Measurements from ENCODE around the gene NCOR1.
"Not testable (repeated sequence)": the region's sequence is repeated elsewhere in the genome, so short reads cannot be mapped to it uniquely, and the experiment has no call there.

NCOR1 gene

GRCh38 chr17:16215002-16215272, 397 bp downstream of the NCOR1 start:
- DNase-seq (ENCODE audit: low read depth in 3 of 3, low spot score in 1 of 3): no peak

DNA sequence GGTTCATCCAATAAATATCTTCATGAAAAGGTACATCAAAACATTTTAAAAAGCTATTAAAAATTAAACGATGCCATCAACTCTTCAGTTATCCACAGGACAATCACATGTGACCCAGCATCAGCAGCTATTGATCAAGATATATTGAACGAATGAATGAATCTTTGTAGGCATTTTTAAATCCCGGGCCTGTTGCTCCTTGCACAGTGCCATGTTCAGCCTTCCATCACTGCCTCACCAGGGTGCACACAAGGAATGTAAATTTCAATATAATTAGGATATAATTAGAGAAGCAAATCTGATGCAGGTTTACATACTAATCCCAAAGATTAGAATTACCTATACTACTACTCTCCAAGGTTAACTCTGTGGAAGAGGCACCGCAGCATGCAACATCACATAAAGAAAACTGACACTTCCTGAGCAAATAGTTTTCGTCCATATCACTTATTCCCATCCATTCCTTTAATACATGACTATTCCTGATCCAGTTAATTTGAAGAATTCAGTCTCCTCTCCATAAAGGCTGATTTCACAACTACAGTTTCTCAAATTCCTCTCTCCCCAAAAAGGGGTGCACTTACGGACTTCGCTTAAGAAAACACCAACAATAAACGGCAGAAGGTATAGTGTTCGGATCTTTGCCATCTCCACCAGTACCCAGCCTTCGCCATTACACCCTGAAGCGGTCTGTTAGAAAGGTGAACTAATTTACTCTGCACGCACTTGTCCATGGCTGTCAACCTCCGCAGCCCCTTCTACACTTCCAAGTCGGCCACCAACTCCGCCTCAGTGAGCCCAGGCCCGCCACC, 938 bp downstream of the NCOR1 start:
- DNase-seq (ENCODE audit: low read depth in 3 of 3, low spot score in 1 of 3): no peak

- no peak for DNase-seq (ENCODE audit: low read depth in 3 of 3, low spot score in 1 of 3)
Observed at GRCh38 chr17:16212793-16213192, 2.5 kb downstream of the NCOR1 start.

DNA sequence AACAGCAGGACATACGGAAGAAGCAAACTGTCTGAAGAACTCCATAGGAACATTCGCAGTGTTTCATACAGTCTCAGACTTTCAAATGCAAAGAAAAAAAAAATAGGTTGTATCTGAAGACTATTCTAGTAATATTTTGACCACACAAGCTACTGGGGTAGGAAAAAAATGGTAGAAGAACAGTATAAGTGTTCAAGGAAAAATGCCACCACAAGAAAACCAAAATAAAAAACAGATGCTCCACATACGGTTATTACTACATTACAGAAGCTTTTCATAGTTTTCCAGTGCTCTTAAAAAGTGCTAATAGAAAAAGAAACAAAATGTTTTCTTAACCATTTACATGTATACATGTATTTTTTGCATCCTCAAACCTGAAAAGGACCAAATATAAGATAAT, 3.7 kb downstream of the NCOR1 start:
- no peak for DNase-seq (ENCODE audit: low read depth in 3 of 3, low spot score in 1 of 3)

GRCh38 chr17:16204763-16205162, 10.6 kb downstream of the NCOR1 start:
- not testable (repeated sequence) for DNase-seq (ENCODE audit: low read depth in 3 of 3, low spot score in 1 of 3)

DNA sequence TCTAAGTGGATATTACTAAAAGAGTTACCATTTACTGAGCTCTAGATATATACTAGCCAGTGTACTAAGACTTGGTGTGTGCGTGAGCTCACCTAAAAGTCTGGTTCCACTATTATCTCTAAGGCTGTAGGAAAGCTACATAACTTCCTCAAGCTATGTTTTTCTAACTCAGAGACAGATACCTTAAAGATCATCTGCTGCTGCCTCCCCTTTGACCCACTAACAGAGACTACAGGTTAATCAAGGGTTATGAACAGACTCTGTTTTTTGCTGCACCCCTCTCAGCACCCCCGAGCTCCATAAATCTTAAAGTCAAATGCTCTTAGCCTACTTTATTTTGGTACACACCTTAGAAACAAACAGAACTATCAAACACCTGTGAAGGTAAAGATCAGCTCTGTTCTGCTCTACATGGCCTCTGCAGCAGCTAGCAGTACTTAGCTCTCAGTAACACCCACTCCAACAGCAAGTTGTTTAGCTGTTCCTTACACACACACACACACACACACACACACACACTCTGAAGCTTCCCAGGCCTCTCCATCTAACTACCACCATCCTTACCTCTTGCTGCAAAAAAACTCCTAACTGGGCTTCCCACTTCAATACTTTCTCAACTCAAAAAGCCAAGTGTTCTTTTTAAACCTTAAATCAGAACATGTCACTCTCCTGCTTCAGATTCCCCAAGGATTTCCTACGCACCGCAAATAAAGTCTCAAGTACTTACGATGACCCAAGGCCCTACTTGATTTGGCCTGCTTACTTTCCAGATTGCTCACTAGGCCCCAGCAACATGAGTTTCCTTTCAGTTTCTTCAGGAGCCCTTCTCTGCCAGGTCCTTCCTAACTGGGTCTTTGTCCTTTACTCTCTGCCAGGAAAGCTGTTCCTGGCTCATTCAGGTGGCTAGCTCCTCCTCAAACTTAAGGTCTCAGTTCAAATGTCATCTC, 12.5 kb downstream of the NCOR1 start:
- not testable (repeated sequence) for DNase-seq (ENCODE audit: low read depth in 3 of 3, low spot score in 1 of 3)

GRCh38 chr17:16201693-16202131, 13.6 kb downstream of the NCOR1 start:
- not testable (repeated sequence) for DNase-seq (ENCODE audit: low read depth in 3 of 3, low spot score in 1 of 3)

DNA sequence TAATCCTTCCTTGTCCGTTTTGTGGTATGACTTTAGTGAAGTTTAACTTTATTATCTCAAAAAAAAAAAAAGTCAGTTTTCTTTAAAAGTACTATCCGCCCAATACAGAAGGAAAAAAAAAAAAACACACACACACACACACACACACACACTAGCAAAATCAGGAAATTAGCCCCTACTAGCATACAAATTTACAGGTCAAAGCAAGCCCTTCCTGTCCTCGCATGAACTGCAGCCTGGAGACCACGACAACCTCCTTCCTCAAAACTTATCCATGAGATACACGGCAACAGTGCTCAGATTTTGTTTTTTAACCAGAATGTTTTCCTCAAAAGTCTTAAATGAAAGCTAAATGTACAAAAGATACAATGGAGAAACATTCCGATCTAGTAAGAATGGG, 16.2 kb downstream of the NCOR1 start:
- DNase-seq (ENCODE audit: low read depth in 3 of 3, low spot score in 1 of 3): no peak

GRCh38 chr17:16197276-16197675, 18.1 kb downstream of the NCOR1 start:
- no peak for DNase-seq (ENCODE audit: low read depth in 3 of 3, low spot score in 1 of 3)

GRCh38 chr17:16194307-16194835, 21.0 kb downstream of the NCOR1 start:
- DNase-seq (ENCODE audit: low read depth in 3 of 3, low spot score in 1 of 3): not testable (repeated sequence)

GRCh38 chr17:16191604-16192003, 23.7 kb downstream of the NCOR1 start:
- DNase-seq (ENCODE audit: low read depth in 3 of 3, low spot score in 1 of 3): no peak

DNA sequence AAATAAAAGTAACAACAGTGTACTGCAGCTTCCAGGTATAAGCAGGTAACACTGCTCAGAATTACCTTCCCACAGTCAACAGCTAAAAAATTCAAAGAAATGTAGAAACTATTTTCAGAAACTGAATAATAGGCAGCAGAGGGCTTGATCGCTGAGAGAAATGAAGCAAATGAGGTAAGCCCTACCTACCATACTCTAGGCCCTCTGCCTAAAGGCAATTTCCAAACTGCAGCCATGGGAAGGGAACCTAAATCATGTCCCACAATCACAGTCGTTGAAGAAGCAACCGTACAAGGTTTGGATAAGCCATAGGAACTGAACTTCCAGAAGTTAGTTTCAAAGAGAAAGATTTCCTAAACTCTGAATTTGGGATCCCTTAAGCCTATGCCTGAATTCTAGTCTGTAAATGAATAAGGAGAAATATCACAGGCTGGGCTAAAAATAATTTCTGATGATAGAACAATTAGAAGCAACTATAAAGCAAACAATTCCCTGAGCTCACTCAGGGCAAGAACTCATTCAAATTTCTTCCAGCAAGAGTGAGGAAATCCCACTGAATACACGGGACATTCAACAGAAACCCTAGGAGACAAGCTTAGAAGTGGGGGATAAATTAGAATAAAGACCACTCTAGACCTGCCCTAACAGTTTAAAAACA, 24.5 kb downstream of the NCOR1 start:
- no peak for DNase-seq (ENCODE audit: low read depth in 3 of 3, low spot score in 1 of 3)

- DNase-seq (ENCODE audit: low read depth in 3 of 3, low spot score in 1 of 3): no peak
Observed at GRCh38 chr17:16189791-16190348, 25.5 kb downstream of the NCOR1 start.

DNA sequence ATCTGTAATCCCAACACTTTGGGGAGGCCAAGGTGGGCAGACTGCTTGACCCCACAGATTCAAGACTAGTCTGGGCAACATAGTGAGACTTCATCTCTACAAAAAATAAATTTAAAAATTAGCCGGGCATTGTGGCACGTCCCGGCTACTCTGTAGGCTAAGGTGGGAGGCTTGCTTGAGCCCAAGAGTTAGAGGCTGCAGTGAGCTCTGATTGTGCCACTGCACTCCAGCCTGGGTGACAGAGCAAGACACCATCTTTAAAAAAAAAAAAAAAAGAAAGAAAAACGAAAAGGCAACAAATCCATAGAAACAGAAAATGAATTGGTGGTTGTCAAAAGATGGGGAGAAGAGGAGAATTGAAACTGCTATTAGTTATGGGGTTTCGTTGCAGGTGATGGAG, 27.7 kb downstream of the NCOR1 start:
- no peak for DNase-seq (ENCODE audit: low read depth in 3 of 3, low spot score in 1 of 3)

DNA sequence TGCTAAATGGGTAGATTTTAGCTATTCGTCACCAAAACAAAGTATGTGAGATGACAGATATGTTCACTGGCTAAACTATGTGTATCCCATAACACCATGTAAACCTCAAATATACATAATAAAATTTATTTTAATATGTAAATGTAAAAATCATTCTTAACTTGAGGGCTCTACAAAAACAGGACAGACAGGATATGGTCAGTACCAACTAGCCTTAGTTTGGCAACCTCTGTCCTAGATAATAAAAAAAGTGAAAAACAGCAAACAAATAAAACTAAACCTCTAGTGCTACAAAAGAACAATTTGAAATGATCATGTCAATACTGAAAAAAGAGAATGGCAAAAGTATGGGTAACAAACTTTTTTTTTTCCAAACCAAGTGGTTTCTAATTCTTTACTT, 33.8 kb downstream of the NCOR1 start:
- no peak for DNase-seq (ENCODE audit: low read depth in 3 of 3, low spot score in 1 of 3)

DNA sequence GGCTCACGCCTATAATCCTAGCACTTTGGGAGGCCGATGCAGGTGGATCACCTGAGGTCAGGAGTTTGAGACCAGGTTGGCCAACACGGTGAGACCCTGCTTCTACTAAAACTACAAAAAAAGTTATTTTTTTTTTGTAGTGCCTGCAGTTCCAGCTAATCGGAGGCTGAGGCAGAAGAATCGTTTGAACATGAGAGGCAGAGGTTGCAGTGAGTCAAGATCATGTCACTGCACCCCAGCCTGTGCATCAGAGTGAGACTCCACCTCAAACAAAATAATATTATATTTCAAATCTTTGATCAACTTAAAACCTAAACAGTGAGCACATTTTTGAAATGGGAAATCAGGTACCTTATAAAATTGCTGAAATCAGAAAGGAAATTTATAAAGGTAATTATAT, 36.5 kb downstream of the NCOR1 start:
- DNase-seq (ENCODE audit: low read depth in 3 of 3, low spot score in 1 of 3): no peak

DNA sequence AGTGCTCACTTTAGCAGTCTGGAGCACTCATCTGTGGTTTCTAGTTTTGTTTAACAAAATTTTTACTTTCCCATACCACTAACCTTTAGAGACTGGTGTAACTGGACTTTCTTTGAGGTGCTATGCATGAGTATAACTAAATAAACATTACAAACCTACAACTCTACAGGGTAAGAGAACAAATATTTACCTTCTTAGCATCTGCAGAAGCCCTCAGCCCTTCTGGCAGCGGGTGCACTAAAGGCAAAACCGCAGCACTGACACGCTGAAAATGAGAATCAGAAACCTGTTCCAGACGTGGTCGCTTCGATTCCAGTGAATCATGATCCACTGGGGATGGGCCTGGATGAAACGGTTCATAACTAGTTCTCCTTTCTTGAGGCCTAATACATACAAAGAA, 43.7 kb downstream of the NCOR1 start:
- DNase-seq (ENCODE audit: low read depth in 3 of 3, low spot score in 1 of 3): no peak

- not testable (repeated sequence) for DNase-seq (ENCODE audit: low read depth in 3 of 3, low spot score in 1 of 3)
Observed at GRCh38 chr17:16166766-16167165, 48.6 kb downstream of the NCOR1 start.

DNA sequence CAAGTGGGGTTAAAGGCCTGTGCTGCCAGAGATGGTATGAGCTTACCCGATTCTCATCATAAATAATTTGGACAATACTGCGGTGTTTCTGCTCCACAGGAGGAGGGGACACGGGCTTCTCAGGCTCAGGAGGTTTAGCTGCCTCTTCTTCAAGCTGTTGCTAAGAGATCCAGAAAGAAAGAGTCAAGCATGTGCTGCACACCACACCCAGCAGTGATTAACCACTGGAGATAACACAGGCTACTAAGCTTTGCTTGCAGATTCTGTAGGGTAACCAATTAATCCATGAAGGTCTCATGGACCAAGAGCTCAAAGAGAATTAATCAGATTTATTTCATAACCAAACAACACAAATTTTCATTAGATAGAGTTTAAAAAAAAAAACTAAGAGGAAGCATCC, 56.6 kb downstream of the NCOR1 start:
- DNase-seq (ENCODE audit: low read depth in 3 of 3, low spot score in 1 of 3): no peak

DNA sequence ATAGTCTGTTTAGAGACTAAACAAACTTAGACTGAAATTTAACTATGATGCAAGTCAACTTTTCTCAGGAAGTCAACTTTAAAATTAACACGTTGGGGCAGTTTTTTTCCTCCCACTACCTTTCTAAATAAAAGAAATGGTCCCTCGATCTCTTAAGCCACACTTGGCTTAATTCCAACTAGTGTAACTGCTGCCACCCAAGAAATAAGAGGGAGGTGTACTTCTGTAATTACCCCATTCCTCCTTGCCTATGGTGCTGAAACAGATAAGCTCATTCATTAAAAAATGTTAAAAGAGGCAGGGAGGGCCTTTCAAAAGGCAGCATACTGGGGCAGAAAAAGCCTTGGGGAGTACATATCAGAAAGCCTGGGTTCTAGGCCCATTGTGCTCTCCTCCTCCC, 59.8 kb downstream of the NCOR1 start:
- DNase-seq (ENCODE audit: low read depth in 3 of 3, low spot score in 1 of 3): no peak

- DNase-seq (ENCODE audit: low read depth in 3 of 3, low spot score in 1 of 3): not testable (repeated sequence)
Observed at GRCh38 chr17:16152326-16152725, 63.0 kb downstream of the NCOR1 start.
